Activated CD8-positive, alpha-beta memory T cell treated with anti-CD3 and anti-CD28 coated beads, Interleukin-2, amount 50 U/mL, for 1 hour (primary cell): ENCODE measurements around the gene YWHAE.
"Not testable (repeated sequence)": the region's sequence is repeated elsewhere in the genome, so short reads cannot be mapped to it uniquely, and the experiment has no call there.

Source experiments
- DNase-seq: peaks from one replicate; pipeline ENCODE4 v3.0.0-alpha.2; 2020; ENCODE audit errors: extremely low read depth

YWHAE gene

DNA sequence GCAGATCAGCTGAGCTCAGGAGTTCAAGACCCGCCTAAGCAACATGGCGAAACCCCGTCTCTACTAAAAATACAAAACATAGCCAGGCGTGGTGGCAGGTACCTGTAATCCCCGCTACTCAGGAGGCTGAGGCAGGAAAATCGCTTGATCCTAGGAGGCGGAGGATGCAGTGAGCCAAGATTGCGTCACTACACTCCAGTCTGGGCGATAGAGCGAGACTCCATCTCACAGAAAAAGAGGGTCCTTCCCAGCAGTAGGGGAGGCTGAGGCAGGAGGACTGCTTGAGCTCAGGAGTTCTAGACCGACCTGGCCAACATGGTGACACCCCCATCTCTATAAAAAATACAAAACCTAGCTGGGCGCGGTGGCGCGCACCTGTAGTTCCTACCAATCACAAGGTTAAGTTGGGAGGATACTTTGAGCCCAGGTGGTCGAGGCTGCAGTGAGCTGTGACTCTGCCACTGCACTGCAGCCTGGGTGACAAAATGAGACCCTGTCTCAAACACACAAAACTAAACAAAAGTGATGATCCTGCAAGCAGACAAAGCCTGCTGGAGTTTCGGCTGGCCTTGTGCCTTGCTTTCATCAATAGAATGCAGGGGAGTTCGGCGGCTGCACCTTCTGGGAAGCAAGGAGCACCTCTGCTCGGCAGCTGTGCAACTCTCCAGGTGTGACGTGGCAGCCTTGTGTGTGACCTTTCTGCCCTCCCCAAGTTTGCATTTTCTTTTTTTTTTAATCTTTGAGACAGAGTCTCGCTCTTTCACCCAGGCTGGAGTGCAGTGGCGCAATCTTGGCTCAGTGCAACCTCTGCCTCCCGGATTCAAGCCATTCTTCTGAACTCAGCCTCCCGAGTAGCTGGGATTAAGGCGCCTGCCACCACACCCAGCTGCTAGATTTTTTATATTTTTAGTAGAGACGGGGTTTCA is 12.4 kb upstream of the YWHAE start:
- DNase-seq: no peak

DNA sequence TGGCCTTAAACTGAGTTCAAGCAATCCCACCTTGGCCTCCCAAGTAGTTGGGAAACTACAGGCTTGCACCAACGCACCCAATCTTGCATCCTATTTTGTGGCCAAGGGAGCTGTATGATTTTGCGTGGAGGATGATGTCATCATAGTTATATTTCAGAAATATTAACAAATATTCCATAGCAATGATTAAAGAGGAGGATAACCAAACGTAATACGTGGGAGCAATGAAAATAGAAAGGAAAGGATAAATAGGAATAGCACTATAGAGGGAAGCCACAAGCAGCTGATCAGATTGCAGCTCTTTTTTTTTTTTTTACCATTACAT is 2.2 kb upstream of the YWHAE start:
- no peak for DNase-seq

DNA sequence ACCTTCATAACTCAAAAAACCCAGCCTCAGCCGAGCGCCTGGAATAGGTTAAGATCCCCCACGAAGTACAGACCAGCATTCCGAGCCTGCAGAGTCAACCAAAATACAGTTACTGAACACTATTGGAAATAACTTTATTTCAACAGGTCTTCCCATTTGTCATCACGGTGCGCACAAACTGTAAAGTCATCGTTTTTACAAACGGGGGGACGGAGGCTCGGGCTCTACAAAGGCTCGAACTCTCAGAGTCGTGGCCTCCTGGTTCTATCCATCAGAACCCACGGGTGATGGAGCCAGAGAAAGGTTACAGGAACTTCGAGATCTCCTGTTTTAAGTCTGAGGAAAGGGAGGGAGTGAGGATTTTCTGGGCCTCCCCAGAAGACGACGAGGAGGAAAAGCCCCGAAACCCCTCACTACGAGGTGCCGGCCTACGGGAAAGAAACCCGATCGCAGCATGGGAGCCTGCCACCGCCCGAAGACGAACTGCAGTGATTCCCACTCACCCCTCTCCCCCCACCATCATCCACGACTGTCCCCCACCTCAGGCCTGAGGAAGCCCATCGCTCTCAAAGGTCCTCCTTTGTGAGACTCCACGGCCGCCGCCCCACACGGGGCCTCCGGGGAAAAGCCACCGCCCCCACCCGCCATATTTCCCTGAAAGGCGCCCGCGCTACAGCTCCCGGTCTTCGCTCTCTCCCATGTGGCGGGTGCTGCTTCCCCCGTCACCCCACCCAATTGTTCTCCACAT is 917 bp downstream of the YWHAE start:
- DNase-seq: no peak

DNA sequence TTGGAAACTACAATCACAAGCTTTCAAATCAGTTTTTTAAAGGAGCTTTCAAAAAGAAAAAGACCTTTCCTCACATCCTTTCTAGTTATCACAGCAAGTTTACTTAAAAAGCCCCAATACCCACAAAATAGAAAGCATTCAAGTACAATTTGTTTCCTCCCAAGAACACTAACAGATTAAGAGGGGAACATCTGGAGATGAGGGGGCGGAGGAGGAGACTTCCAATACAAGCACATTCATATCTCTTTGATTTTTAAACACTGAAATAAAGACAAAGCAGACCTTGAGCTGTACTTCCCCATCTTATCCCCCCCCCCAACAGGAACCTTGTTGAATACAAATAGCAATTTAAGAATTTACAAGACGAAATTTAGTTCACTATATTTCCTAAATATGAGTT is 2.0 kb downstream of the YWHAE start:
- no peak for DNase-seq

DNA sequence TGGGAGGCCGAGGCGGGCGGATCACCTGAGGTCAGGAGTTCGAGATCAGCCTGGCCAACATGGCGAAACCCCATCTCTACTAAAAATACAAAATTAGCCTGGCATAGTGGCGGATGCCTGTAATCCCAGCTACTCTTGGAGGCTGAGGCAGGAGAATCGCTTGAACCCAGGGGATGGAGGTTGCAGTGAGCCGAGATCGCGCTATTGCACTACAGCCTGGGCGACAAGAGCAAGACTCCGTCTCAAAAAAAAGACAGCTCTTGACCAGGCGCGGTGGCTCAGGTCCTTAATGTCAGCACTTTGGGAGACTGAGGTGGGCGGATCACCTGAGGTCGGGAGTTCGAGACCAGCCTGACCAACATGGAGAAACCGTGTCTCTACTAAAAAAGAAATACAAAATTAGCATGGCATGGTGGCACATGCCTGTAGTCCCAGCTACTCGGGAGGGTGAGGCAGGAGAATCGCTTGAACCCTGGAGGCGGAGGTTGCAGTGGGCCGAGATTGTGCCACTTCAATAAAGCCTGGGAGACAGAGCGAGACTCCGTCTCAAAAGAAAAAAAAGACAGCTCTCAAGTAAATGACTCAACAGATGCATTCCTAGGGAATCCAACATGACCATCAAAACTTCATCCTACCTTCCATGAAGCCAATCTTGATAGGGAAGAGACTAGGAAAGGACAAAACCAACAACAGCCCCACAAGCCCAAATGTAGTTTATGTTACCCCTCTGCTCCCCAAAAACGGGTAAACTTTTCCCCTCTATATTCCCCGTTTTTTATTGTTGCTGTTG is 4.0 kb downstream of the YWHAE start:
- not testable (repeated sequence) for DNase-seq

DNA sequence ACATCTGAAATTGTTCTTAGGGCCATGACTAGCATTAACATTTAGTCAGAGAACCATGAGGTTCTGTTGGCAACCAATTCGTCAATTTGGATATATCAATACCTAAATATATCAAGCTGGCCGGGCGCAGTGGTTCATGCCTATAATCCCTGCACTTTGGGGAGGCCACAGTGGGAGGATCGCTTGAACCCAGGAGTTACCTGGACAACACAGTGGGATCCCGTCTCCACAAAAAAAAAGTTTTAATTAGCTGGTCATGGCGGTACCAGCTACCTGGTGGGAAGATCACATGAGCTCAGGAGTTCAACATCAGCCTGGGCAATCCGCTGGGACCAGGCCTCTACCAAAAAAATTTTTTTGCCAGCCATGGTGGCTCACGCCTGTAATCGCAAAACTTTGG is 8.4 kb downstream of the YWHAE start:
- DNase-seq: no peak

DNA sequence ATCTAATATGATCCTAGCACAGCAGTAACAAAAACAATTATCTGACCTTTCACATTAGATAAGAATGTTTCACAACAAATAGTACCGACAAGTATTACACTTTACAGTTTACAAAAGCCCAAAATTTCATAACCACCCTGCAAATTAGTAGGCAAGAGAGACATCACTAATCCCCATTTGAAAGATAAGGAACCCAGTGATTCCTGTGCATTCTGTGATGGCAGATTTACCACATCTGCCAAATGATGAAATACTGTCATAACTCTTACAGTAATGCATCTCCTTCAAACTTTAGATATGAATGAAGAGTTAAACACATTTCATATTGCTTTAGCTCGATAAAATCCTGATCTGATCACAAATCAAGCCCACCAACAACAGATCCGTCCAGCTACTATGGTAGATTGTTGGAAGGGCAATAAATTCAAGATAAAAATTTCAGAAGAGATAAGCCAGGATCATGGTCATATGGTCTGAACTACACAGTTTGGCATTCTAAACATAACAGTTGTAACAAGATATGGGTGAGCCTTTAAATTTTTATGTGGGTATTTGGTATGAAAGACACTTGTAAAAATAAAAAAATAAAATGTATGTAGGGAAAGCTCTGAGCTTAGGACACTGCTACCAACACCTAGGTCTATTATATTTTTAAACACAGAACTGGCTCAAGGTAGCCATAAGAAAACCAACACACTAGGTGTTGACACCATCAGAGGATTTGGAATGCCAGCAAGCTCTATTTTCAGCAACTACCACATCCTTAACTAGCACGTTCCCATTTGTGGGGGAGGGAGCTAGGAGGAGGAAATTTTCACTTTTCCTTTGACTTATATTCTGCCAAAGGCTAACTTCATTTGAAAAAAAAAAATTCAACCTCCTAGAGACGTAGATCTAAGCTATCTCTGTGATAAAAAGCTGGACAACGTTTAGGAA is 9.3 kb downstream of the YWHAE start:
- DNase-seq: no peak

DNA sequence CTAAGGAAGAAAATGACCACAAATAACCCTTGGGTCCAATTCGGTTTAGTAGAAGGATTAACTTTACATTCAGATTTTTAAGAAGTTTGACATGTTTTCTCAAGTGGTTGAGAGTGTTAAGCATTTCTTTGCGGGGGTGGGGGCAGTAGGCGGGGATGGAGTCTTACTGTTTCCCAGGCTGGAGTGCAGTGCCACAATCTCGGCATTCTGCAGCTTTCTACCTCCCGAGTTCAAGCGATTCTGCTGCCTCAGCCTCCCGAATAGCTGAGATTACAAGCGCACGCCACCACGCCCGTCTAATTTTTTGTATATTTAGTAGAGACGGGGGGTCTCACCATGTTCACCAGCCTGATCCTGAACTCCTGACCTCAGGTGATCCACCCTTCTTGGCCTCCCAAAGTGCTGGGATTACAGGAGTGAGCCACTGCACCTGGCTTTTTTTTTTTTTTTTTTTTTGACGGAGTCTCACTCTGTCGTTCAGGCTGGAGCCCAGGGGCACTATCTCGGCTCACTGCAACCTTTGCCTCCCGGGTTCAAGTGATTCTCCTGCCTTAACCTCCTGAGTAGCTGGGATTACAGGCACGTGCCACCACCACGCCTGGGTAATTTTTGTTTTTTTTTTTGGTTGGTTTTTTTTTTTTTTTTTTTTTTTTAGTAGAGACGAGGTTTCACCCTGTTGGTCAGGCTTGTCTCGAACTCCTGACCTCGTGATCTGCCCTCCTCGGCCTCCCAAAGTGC is 12.4 kb downstream of the YWHAE start:
- not testable (repeated sequence) for DNase-seq

DNA sequence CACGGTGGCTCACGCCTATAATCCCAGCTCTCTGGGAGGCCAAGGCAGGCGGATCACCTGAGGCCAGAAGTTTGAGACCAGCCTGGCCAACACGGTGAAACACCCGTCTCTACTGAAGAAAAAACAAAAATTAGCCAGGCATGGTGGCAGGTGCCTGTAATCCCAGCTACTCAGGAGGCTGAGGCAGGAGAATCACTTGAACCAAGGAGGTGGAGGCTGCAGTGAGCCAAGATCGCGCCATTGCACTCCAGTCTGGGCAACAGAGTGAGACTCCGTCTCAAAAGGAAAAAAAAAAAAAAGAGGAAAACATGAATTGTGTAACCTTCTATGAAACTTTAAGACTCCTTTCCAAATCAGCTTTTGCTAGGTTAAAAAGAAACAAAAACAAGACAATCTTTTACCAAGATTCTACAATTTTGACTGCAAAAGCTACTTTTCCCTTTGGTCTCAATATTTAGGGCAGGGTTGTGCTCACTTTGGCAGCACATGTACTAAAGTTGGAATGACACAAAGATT is 13.3 kb downstream of the YWHAE start:
- DNase-seq: not testable (repeated sequence)

DNA sequence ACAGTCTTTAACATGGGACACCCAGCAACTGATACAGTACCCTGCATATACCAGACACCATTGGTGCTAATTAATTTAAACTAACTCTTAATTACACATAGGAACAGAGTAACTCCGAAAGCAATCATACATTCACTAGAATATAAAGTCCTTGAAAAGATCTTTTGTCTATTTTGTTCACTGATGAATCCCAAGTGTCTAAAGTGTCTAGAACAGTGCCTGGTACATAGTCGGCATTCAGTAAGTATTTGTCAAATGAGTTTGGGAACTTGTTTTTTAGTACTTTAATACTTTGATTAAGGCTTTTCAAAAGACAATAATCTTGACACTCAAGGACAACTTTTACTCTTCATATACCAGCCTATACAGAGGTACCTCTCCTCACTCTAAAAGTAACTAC is 13.8 kb downstream of the YWHAE start:
- DNase-seq: no peak

DNA sequence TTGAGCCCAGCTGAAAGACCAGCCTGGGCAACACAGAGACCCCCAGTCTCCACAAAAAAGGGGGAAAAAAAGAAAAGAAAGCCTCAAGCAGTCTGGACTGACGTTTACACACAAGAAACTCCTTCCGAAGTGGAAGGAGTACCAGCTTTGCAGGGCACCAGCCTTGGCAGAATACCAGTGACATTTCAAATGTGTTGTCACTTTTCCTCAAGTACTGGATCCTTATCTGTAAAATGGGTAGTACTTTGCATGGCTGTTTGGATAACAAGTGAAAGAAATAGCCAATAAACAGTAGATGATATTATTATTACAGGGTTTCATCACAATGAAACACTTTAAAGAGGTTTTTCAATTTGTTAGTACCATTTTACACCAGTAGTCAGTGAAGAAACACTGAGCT is 14.2 kb downstream of the YWHAE start:
- DNase-seq: no peak

DNA sequence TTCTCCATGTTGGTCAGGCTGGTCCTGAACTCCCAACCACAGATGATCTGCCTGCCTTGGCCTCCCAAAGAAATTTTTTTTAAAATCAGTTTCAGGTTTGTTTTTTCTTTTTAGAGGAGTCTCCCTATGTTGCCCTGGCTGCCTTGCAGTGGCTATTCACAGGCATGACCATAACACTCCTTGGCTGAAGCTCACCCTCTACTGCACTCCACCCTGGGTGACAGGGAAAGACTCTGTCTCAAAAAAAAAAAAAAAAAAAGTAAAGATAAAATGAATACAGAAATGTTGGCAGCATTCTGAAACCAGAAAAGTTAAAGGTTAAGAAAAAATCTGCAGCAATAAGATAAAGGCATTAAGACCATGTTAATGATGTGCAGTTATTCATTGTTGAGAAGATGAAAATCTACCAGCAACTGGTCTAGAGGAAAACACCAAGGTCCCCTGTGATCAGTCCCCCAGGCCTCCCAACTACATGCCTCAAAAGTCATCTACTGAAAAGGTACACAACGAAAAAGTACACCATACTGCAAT is 15.1 kb downstream of the YWHAE start:
- no peak for DNase-seq

DNA sequence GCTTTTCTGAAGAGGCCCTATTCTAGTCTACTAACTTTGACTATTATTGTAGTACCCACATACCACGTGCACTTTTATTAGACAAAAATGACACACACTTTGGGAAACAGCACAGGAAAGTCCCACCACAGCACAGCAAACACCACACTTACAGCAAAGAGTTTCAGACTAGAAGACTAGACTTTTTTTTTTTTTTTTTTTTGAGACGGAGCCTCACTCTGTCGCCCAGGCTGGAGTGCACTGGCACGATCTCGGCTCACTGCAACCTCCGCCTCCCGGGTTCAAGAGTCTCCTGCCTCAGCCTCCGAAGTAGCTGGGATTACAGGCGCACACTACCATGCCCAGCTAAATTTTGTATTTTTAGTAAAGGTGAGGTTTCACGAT is 20.1 kb downstream of the YWHAE start:
- no peak for DNase-seq

DNA sequence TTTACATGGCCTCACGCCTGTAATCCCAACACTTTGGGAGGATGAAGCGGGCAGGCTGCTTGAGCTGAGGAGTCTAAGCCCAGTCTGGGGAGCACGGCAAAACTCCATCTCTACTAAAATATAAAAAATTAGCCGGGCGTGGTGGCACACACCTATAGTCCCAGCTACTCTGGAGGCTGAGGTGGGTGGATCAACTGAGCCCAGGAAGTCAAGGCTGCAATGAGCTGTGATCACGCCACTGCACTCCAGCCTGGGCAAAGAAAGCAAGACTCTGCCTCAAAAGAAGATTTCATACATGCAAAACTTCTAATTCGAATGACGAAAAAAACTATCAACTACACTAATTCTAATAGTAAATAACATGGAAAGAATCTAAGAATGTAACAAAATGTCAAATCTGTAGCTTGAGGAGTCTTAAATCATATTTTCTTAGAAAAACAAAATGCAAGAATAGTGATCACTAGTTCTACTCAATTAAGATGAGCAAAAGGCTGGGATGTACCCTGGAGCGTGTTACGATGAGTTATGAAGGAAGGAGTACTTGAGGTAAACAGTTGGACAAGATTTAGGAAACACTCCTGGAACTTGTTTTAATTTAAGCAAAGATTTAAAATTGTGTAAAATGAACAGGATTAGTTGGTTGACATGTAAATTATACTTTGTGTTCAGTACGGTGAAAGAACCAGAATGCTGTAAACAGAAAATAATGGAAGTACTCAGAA is 20.7 kb downstream of the YWHAE start:
- DNase-seq: no peak

DNA sequence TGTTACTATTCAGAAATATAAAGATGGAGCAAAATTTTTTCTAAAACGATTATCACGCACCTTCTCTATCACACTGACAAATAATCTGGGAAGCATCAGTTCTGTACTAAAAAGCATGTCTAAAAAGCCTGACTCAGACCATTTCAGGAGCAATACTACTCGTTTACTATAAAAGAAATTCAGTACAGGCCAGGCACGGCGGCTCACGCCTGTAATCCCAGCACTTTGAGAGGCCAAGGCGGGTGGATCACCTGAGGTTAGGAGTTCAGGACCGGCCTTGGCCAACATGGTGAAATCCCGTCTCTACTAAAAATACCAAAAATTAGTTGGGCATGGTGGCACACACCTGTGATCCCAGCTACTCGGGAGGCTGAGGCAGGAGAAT is 21.6 kb downstream of the YWHAE start:
- not testable (repeated sequence) for DNase-seq

DNA sequence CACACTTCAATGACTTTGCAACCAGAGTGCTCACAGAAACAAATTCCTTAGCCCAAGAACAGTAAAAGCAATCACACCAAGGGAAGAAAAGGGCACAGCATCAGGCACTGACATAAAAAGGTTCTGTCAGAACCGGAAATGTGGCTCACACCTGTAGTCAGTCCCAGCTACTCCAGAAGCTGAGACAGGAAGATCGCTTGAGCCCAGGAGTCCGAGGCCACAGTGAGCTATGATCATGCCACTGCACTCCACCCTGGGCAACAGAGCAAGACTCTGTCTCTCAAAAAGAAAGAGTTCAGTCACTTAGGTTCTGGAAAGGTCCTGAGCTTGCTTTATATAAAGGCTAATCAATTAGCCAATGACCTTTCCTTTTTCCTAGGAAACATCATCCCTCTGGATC is 22.7 kb downstream of the YWHAE start:
- no peak for DNase-seq

DNA sequence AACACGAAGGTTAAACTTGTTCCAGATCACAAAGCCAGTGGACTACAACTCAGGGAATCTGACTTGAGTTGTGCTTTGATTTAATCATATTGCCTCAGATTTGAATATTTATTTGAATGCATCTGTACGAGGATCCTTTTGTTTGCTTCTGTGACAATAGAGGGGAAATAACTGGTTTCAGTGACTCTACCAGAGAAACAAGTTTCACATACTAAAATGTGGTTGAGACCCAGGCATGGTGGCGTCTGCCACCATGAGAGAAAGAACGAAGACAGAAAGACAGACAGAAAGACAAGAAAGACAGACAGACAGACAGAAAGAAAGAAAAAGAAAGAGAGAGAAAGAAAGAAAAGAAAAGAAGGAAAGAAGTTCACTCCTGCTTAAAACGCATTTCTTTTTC is 24.0 kb downstream of the YWHAE start:
- no peak for DNase-seq

DNA sequence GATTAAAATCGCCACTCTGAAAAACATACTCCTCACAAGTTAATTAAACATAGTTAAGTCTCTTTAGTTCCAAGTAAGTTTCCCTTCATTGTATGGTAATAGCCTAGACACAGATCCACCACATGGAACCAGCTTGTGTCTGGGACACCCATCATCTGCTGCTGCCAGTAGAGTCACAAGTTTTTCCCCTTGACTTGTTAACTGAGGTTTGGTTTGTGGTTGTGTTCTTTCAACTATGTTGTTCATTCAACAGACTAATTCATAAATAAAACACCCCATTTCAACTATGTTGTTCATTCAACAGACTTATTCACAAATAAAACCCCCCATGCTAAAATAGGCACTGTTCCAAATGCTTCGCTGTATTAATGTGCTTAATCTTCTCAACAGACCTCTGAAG is 24.4 kb downstream of the YWHAE start:
- DNase-seq: no peak

DNA sequence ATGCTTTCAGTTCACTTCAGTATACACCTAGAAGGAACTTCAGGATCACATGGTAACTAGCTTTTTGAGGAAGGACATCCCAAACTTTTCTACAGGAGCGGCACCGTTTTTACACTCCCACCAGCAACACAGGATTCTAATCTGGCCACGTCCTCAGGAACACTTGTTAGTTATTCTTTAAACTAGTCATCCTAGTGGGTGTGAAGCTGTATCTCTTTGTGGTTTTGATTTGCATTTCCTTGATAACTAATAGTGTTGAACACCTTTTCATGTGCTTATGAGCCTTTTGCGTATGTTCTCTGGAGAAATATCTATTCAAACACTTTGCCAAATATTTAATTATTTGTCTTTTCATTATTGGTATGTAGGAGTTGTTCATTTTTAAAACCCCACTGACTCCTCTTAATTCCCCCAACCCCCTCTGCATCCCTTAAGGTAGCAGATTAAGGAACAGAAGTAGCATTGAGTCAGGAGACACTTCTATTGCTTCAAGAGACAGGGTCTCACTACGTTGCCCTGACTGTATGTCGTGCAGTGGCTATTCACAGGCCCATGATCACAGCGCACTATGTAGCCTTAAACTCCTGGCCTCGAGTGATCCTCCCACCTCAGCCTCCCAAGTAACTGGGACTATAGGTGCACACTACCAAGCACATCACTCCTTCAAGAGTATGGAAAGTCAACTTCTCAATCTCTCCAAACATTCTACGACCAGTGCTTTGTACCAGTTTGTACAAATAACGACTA is 25.4 kb downstream of the YWHAE start:
- DNase-seq: no peak
